ENCODE measurements around the gene FXYD5. TPM values are rescaled to one million over a fixed set of nuclear protein-coding genes. Genes with fewer than 3 reads are reported as not detected.

The FXYD5 gene
- total and polyA plus RNA-seq, 2 donors (not counting 1 experiment from before 2014, with no cell fraction given): 310 to 390 TPM

GRCh38 chr19:35177377-35178274 is 23.1 kb downstream of the FXYD5 start:
- Histone ChIP-seq H3K27ac (ENCODE audit: low read length in 2 of 2) (no peak overlapping the region), H3K79me2 (ENCODE audit: control insufficient read depth, insufficient read depth, low read length) (no peaks in the 10 kb centered on the region), H3K9ac (ENCODE audit: low read length) (no peak overlapping the region), H3K4me3 (ENCODE audit: control extremely low read depth in 1 of 5, extremely low read depth in 1 of 5, insufficient read depth in 1 of 5, low read depth in 2 of 5, low read length in 4 of 5) (no peak overlapping the region), H3K27me3 (replicated peaks in 1 of 4; ENCODE audit: control extremely low read depth in 1 of 4, control insufficient read depth in 3 of 4, insufficient read depth in 4 of 4, low read length in 3 of 4) (no peaks in the 10 kb centered on the region), H3K36me3 (replicated peaks in 1 of 2; ENCODE audit: control extremely low read depth in 1 of 2, control insufficient read depth in 1 of 2, extremely low read depth in 1 of 2, insufficient read depth in 2 of 2, low read length in 1 of 2) (no peaks in the 10 kb centered on the region), H3K4me1 (ENCODE audit: control insufficient read depth in 2 of 2, insufficient read depth in 2 of 2, low read length in 2 of 2) (no peaks in the 10 kb centered on the region), H2AFZ (ENCODE audit: insufficient read depth, low read depth, low read length, poor library complexity, severe bottlenecking) (no peak overlapping the region), H3K4me2 (replicated peaks; ENCODE audit: low read depth, low read length, poor library complexity, severe bottlenecking) (no peak overlapping the region), H4K20me1 (ENCODE audit: control insufficient read depth, insufficient read depth, low read length, poor library complexity, severe bottlenecking) (no peaks in the 10 kb centered on the region), H3K9me3 (ENCODE audit: control extremely low read depth in 1 of 3, control insufficient read depth in 2 of 3, insufficient read depth in 1 of 3, low read length in 2 of 3) (peaks cover 1 to 8% (median 2%) of the 10 kb centered on the region in 3 donors)
- 92% methylated on average over 2 of the region's 7 CpGs for WGBS (ENCODE audit: insufficient coverage)
- CTCF ChIA-PET: interaction anchor here (0.9 to 3.2 kb wide), 6 partner anchors 14 to 331 kb away, joined by 3 to 9 read pairs (median 3); partner anchors contain the start of gene FXYD5
- H3K9me3 Mint-ChIP-seq (ENCODE audit: insufficient read depth): no peaks in the 10 kb centered on the region
- ATAC-seq (ENCODE audit: low read depth) (no peak), DNase-seq (no peak)
- H3K27ac Mint-ChIP-seq: peak overlapping the region; percentile 26
- H3K4me1 Mint-ChIP-seq: peaks cover 2% of the 10 kb centered on the region
- POLR2A ChIA-PET: interaction anchor here (0.7 to 1.1 kb wide), 3 partner anchors 26 to 35 kb away, joined by 3 to 5 read pairs (median 3); partner anchors contain the start of gene FXYD7
- intact Hi-C loops (cut with micrococcal nuclease): no loop called here
- H3K27me3 Mint-ChIP-seq: no peaks in the 10 kb centered on the region
- TF ChIP-seq CTCF (IDR thresholded peaks at IDR 0.05) (no peak), EZH2 (IDR thresholded peaks at IDR 0.05; ENCODE audit: borderline replicate concordance, insufficient read depth, low read depth, low read length, poor library complexity, severe bottlenecking) (no peak)
- H3K4me3 Mint-ChIP-seq: no peak overlapping the region

- CTCF ChIA-PET: interaction anchor here (0.9 to 3.2 kb wide), 4 partner anchors 16 to 112 kb away, joined by 3 to 9 read pairs (median 5); partner anchors contain the start of gene FXYD5
- Histone ChIP-seq H3K27me3 (replicated peaks in 1 of 4; ENCODE audit: control extremely low read depth in 1 of 4, control insufficient read depth in 3 of 4, insufficient read depth in 4 of 4, low read length in 3 of 4) (no peaks in the 10 kb centered on the region), H3K4me3 (ENCODE audit: control extremely low read depth in 1 of 5, extremely low read depth in 1 of 5, insufficient read depth in 1 of 5, low read depth in 2 of 5, low read length in 4 of 5) (no peak overlapping the region), H3K4me2 (replicated peaks; ENCODE audit: low read depth, low read length, poor library complexity, severe bottlenecking) (no peak overlapping the region), H3K9me3 (ENCODE audit: control extremely low read depth in 1 of 3, control insufficient read depth in 2 of 3, insufficient read depth in 1 of 3, low read length in 2 of 3) (peaks cover 1 to 8% (median 2%) of the 10 kb centered on the region in 3 donors), H3K79me2 (ENCODE audit: control insufficient read depth, insufficient read depth, low read length) (no peaks in the 10 kb centered on the region), H2AFZ (ENCODE audit: insufficient read depth, low read depth, low read length, poor library complexity, severe bottlenecking) (no peak overlapping the region), H3K27ac (ENCODE audit: low read length in 2 of 2) (no peak overlapping the region), H4K20me1 (ENCODE audit: control insufficient read depth, insufficient read depth, low read length, poor library complexity, severe bottlenecking) (no peaks in the 10 kb centered on the region), H3K4me1 (ENCODE audit: control insufficient read depth in 2 of 2, insufficient read depth in 2 of 2, low read length in 2 of 2) (no peaks in the 10 kb centered on the region), H3K36me3 (replicated peaks in 1 of 2; ENCODE audit: control extremely low read depth in 1 of 2, control insufficient read depth in 1 of 2, extremely low read depth in 1 of 2, insufficient read depth in 2 of 2, low read length in 1 of 2) (no peaks in the 10 kb centered on the region), H3K9ac (ENCODE audit: low read length) (no peak overlapping the region)
- no peaks in the 10 kb centered on the region for H3K27me3 Mint-ChIP-seq
- H3K4me3 Mint-ChIP-seq: no peak overlapping the region
- TF ChIP-seq EZH2 (IDR thresholded peaks at IDR 0.05; ENCODE audit: borderline replicate concordance, insufficient read depth, low read depth, low read length, poor library complexity, severe bottlenecking): no peak
- no peak for TF ChIP-seq CTCF (IDR thresholded peaks at IDR 0.05)
- H3K9me3 Mint-ChIP-seq (ENCODE audit: insufficient read depth): no peaks in the 10 kb centered on the region
- DNase-seq (no peak), ATAC-seq (ENCODE audit: low read depth) (no peak)
- POLR2A ChIA-PET: interaction anchor here (0.9 to 1.1 kb wide), 3 partner anchors 25 to 27 kb away, joined by 4 to 6 read pairs (median 5); no protein-coding TSS in a partner anchor
- H3K27ac Mint-ChIP-seq: no peak overlapping the region
- WGBS (ENCODE audit: insufficient coverage): 79% methylated on average over 2 of the region's 2 CpGs
- intact Hi-C loops (cut with micrococcal nuclease): no loop called here
- peaks cover 2% of the 10 kb centered on the region for H3K4me1 Mint-ChIP-seq
These were observed 24.2 kb downstream of the FXYD5 start for GRCh38 chr19:35178701-35179100.

Measured in B cell (primary cell).